Measurements from ENCODE around the gene DCDC2B. TPM values are rescaled to one million over a fixed set of nuclear protein-coding genes. Genes with fewer than 3 reads are reported as not detected.
A peak's percentile ranks its signal among the peaks of the same experiment; 100 is the strongest.

Gene DCDC2B
- total and polyA plus RNA-seq, 2 of the 13 experiments (the other 11 are each of a cell fraction or from before 2014, with no cell fraction given): not detected

- TF ChIP-seq ZNF414 (CRISPR knock-in tag; IDR thresholded peaks at IDR 0.05): no peak
- TF ChIP-seq ISX (CRISPR knock-in tag; conservative IDR thresholded peaks at IDR 0.05): no peak; the same call in 1 of the 2 replicates
- TF ChIP-seq PBX2 (CRISPR knock-in tag; IDR thresholded peaks at IDR 0.05): peak; percentile 46; the same call in 1 of the 2 replicates
- TF ChIP-seq U2AF1 (optimal IDR thresholded peaks at IDR 0.05; ENCODE audit: low read depth, low read length): no peak
- peak; percentile 82; the same call in 1 of the 2 replicates for TF ChIP-seq PRDM10 (CRISPR knock-in tag; IDR thresholded peaks at IDR 0.05; ENCODE audit: low read depth)
- peak; percentile 94; the same call in 1 of the 2 replicates for TF ChIP-seq ZNF616 (CRISPR knock-in tag; IDR thresholded peaks at IDR 0.05; ENCODE audit: low read depth)
- peak; percentile 96 for TF ChIP-seq EED (CRISPR knock-in tag; IDR thresholded peaks at IDR 0.05)
- TF ChIP-seq RBFOX2 (IDR thresholded peaks at IDR 0.05; ENCODE audit: low read depth, low read length): peak; percentile 95
- no peak; the same call in 1 of the 2 replicates for TF ChIP-seq ZNF556 (CRISPR knock-in tag; IDR thresholded peaks at IDR 0.05; ENCODE audit: borderline replicate concordance)
- TF ChIP-seq ZNF335 (CRISPR knock-in tag; IDR thresholded peaks at IDR 0.05): peak; percentile 54
- 0 out of 2 replicates have a peak, but pooled peaks have one; percentile 64 for TF ChIP-seq NAIF1 (CRISPR knock-in tag; IDR thresholded peaks at IDR 0.05; ENCODE audit: borderline replicate concordance)
- no peak for TF ChIP-seq DMTF1 (CRISPR knock-in tag; IDR thresholded peaks at IDR 0.05)
- peak; percentile 88 for TF ChIP-seq TBX2 (CRISPR knock-in tag; IDR thresholded peaks at IDR 0.05; ENCODE audit: borderline replicate concordance)
- TF ChIP-seq SUZ12 (IDR thresholded peaks at IDR 0.05; ENCODE audit: low read depth, low read length): peak; percentile 29
- TF ChIP-seq ZNF329 (CRISPR knock-in tag; IDR thresholded peaks at IDR 0.05; ENCODE audit: low read depth): no peak; the same call in 1 of the 2 replicates
- TF ChIP-seq NCOA2 (CRISPR knock-in tag; IDR thresholded peaks at IDR 0.05): peak; percentile 11; the same call in 1 of the 2 replicates
- no peak for TF ChIP-seq DDIT3 (CRISPR knock-in tag; IDR thresholded peaks at IDR 0.05)
- TF ChIP-seq NR2F2 (IDR thresholded peaks at IDR 0.05; ENCODE audit: borderline replicate concordance, low read depth): 0 out of 2 replicates have a peak, but pooled peaks have one; percentile 4
- peak; percentile 34 for TF ChIP-seq CREM (IDR thresholded peaks at IDR 0.05)
- TF ChIP-seq CREM (CRISPR knock-in tag; IDR thresholded peaks at IDR 0.05): no peak
- no peak for TF ChIP-seq RFXANK (CRISPR knock-in tag; IDR thresholded peaks at IDR 0.05)
- no peak for TF ChIP-seq GPN1 (CRISPR knock-in tag; IDR thresholded peaks at IDR 0.05; ENCODE audit: borderline replicate concordance)
Observed at GRCh38 chr1:32179443-32180185, 29.3 kb upstream of the DCDC2B start, which contains the start of gene TXLNA (continued).
